GM23338 (cell line): ENCODE results near the gene PBX3. TPM values are rescaled to one million over a fixed set of nuclear protein-coding genes. Genes with fewer than 3 reads are reported as not detected.

Experiments
- ATAC-seq: fragments of 200-7000 bp; cut with Tn5 transposase; 3 replicates; pipeline ENCODE4 v1.9.1; 2020
- DNase-seq: peaks from one replicate; pipeline ENCODE4 v3.0.0-alpha.2; 2015; ENCODE audit warnings: low spot score
- H2AFZ ChIP-seq: fragments of 200-600 bp; sonication (generic); 2 replicates; pipeline ENCODE4 v1.8.0; 2016; ENCODE audit warnings: antibody characterized with exemption, mild to moderate bottlenecking, moderate library complexity
- H3F3A ChIP-seq: fragments of 200-600 bp; sonication (generic); replicated peaks from 2 replicates; pipeline ENCODE4 v1.8.0; 2017; ENCODE audit warnings: antibody characterized with exemption, mixed run types, low read depth
- H3K27ac ChIP-seq: fragments of 200-600 bp; sonication (generic); 2 replicates; pipeline ENCODE4 v1.6.1; 2016; ENCODE audit warnings: low read depth
- H3K27me3 ChIP-seq: fragments of 200-600 bp; sonication (generic); 2 replicates; pipeline ENCODE4 v1.8.0; 2016; ENCODE audit warnings: mild to moderate bottlenecking, mixed run types, moderate library complexity; ENCODE audit not compliant: insufficient read depth
- H3K36me3 ChIP-seq: fragments of 200-600 bp; sonication (generic); 2 replicates; pipeline ENCODE4 v1.8.0; 2016; ENCODE audit warnings: mild to moderate bottlenecking; ENCODE audit not compliant: insufficient read depth
- H3K4me1 ChIP-seq: fragments of 200-600 bp; sonication (generic); 2 replicates; pipeline ENCODE4 v1.8.0; 2016; ENCODE audit warnings: mild to moderate bottlenecking, moderate library complexity; ENCODE audit not compliant: insufficient read depth
- H3K4me2 ChIP-seq: fragments of 200-600 bp; sonication (generic); 2 replicates; pipeline ENCODE4 v1.7.1; 2017; ENCODE audit warnings: mixed run types
- H3K4me3 ChIP-seq: fragments of 200-600 bp; sonication (generic); 2 replicates; pipeline ENCODE4 v1.6.1; 2016; ENCODE audit warnings: mixed run types
- H3K79me2 ChIP-seq: fragments of 200-600 bp; sonication (generic); replicated peaks from 2 replicates; pipeline ENCODE4 v1.8.0; 2017; ENCODE audit warnings: mild to moderate bottlenecking; ENCODE audit not compliant: insufficient read depth
- H3K9me2 ChIP-seq: fragments of 200-600 bp; sonication (generic); 2 replicates; pipeline ENCODE4 v1.8.0; 2017; ENCODE audit not compliant: insufficient read depth
- H4K20me1 ChIP-seq: fragments of 200-600 bp; sonication (generic); replicated peaks from 2 replicates; pipeline ENCODE4 v1.8.0; 2017; ENCODE audit warnings: mild to moderate bottlenecking; ENCODE audit not compliant: insufficient read depth
- H3K27ac Mint-ChIP-seq: 2 replicates; pipeline ENCODE4 v1.8.0; 2020; ENCODE audit warnings: inconsistent platforms, mild to moderate bottlenecking, moderate library complexity, mixed read lengths
- H3K27me3 Mint-ChIP-seq: 3 replicates; pipeline ENCODE4 v1.8.0; 2022; ENCODE audit warnings: low read depth, mild to moderate bottlenecking, moderate library complexity, mixed read lengths, inconsistent platforms; ENCODE audit not compliant: insufficient read depth, poor library complexity
- H3K36me3 Mint-ChIP-seq: 3 replicates; pipeline ENCODE4 v1.8.0; 2021; ENCODE audit warnings: low read depth, mild to moderate bottlenecking, inconsistent platforms, moderate library complexity, mixed read lengths
- H3K4me1 Mint-ChIP-seq: 3 replicates; pipeline ENCODE4 v1.8.0; 2020; ENCODE audit warnings: mild to moderate bottlenecking, inconsistent platforms, mixed read lengths
- H3K4me3 Mint-ChIP-seq: 3 replicates; pipeline ENCODE4 v1.8.0; 2021; ENCODE audit warnings: moderate library complexity, mild to moderate bottlenecking, inconsistent platforms, mixed read lengths
- H3K9me3 Mint-ChIP-seq: 3 replicates; pipeline ENCODE4 v1.8.0; 2020; ENCODE audit warnings: moderate library complexity, mild to moderate bottlenecking, inconsistent platforms, mixed read lengths
- EZH2 ChIP-seq: fragments of 200-600 bp; sonication (generic); IDR thresholded peaks from one replicate; pipeline ENCODE4 v1.8.0; 2017; ENCODE audit warnings: antibody characterized with exemption, mild to moderate bottlenecking, low read depth; ENCODE audit not compliant: unreplicated experiment
- EZH2phosphoT487 ChIP-seq: fragments of 200-600 bp; sonication (generic); IDR thresholded peaks from one replicate; pipeline ENCODE4 v1.8.1; 2018; ENCODE audit warnings: antibody characterized with exemption; ENCODE audit not compliant: unreplicated experiment
- JUNB ChIP-seq: IDR thresholded peaks from one replicate; pipeline ENCODE4 v1.6.1; 2016; ENCODE audit warnings: antibody characterized with exemption; ENCODE audit not compliant: unreplicated experiment
- STAT1 ChIP-seq: IDR thresholded peaks from one replicate; pipeline ENCODE4 v1.6.1; 2016; ENCODE audit warnings: antibody characterized with exemption; ENCODE audit not compliant: unreplicated experiment
- ZNF114 ChIP-seq: fragments of 250-450 bp; sonication (Bioruptor Pico); IDR thresholded peaks from 2 replicates; pipeline ENCODE4 v1.5.0; 2020; ENCODE audit warnings: mild to moderate bottlenecking, moderate library complexity
- ZNF331 ChIP-seq: fragments of 250-450 bp; sonication (Bioruptor Pico); IDR thresholded peaks from 2 replicates; pipeline ENCODE4 v1.5.0; 2020; ENCODE audit warnings: low read depth, mild to moderate bottlenecking, moderate library complexity
- polyA plus RNA-seq: library from polyadenylated mRNA; unstranded; fragments of >200 nt; fragmentation: Nextera tagmentation; extraction: Ambion mirVana; gene quantifications from 2 replicates; pipeline ENCODE4 v1.2.1, GENCODE V29; 2016
- total RNA-seq: library from RNA; depleted of rRNA; stranded (reverse); fragments of >200 nt; shearing (Covaris generic); gene quantifications from 2 replicates; pipeline ENCODE4 v1.2.3, GENCODE V29; 2014
- TF ChIP-seq, protein P1 (sequence below): fragments of 250-450 bp; sonication (Bioruptor Pico); IDR thresholded peaks from 2 replicates; pipeline ENCODE4 v1.5.0; 2020; ENCODE audit warnings: mild to moderate bottlenecking, moderate library complexity
- TF ChIP-seq, protein P2 (sequence below): IDR thresholded peaks from one replicate; pipeline ENCODE4 v1.6.1; 2018; ENCODE audit warnings: antibody characterized with exemption; ENCODE audit not compliant: unreplicated experiment
- TF ChIP-seq, protein P3 (sequence below): IDR thresholded peaks from 2 replicates; pipeline ENCODE4 v1.6.1; 2016; ENCODE audit warnings: antibody characterized with exemption

The PBX3 gene
- total and polyA plus RNA-seq, 2 experiments from 2014 or later = 28.9 to 50.5 TPM

DNA sequence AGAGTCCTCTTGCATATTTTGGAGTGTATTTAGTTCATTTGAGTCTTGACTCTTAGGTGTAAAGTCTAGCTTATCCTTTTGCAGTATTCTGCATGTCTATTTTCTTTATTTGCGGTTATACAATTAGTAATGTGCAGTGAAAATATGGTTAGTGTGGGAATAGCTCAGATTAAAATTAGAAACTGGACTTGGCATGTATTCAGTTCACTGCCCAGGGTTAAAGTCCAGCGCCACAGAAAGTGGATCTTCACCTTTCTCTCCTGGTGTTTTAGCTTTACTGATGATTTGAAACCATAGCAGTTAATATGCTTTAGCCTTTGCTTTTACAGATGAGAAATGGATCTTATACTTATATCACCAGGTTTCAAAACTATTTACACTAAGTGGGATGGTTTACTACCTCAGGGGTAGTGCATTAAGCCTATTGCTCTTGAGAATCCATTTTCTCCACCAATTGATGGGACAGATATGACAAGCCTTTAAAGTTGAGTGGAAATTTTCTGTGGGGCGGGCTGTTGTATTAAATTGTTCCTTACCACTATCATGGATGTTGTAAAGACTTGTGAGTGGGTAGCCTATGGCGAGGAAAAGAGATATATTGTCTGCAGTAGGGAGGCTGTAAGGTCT is 48.9 kb downstream of the PBX3 start:
- Histone ChIP-seq H3K4me3 (no peak overlapping the region), H3K27me3 (no peaks in the 10 kb centered on the region), H3K9me2 (no peaks in the 10 kb centered on the region), H3K79me2 (peaks cover 54% of the 10 kb centered on the region), H2AFZ (no peak overlapping the region), H3F3A (no peaks in the 10 kb centered on the region), H3K4me1 (peaks cover 6% of the 10 kb centered on the region), H3K36me3 (no peaks in the 10 kb centered on the region), H4K20me1 (peaks cover 5% of the 10 kb centered on the region; the same call in 1 of the 2 replicates), H3K4me2 (no peak overlapping the region), H3K27ac (no peak overlapping the region)
- H3K4me3 Mint-ChIP-seq = no peak overlapping the region
- no peaks in the 10 kb centered on the region for H3K9me3 Mint-ChIP-seq
- H3K27ac Mint-ChIP-seq = no peak overlapping the region
- no peaks in the 10 kb centered on the region; the same call in 2 of the 3 replicates for H3K36me3 Mint-ChIP-seq
- peaks cover 11% of the 10 kb centered on the region; the same call in 2 of the 3 replicates for H3K4me1 Mint-ChIP-seq
- TF ChIP-seq ZNF331 (CRISPR knock-in tag) (no peak), STAT1 (no peak), EZH2phosphoT487 (no peak), EZH2 (no peak), JUNB (no peak), ZNF114 (CRISPR knock-in tag) (no peak)
- TF ChIP-seq, protein P1, sequence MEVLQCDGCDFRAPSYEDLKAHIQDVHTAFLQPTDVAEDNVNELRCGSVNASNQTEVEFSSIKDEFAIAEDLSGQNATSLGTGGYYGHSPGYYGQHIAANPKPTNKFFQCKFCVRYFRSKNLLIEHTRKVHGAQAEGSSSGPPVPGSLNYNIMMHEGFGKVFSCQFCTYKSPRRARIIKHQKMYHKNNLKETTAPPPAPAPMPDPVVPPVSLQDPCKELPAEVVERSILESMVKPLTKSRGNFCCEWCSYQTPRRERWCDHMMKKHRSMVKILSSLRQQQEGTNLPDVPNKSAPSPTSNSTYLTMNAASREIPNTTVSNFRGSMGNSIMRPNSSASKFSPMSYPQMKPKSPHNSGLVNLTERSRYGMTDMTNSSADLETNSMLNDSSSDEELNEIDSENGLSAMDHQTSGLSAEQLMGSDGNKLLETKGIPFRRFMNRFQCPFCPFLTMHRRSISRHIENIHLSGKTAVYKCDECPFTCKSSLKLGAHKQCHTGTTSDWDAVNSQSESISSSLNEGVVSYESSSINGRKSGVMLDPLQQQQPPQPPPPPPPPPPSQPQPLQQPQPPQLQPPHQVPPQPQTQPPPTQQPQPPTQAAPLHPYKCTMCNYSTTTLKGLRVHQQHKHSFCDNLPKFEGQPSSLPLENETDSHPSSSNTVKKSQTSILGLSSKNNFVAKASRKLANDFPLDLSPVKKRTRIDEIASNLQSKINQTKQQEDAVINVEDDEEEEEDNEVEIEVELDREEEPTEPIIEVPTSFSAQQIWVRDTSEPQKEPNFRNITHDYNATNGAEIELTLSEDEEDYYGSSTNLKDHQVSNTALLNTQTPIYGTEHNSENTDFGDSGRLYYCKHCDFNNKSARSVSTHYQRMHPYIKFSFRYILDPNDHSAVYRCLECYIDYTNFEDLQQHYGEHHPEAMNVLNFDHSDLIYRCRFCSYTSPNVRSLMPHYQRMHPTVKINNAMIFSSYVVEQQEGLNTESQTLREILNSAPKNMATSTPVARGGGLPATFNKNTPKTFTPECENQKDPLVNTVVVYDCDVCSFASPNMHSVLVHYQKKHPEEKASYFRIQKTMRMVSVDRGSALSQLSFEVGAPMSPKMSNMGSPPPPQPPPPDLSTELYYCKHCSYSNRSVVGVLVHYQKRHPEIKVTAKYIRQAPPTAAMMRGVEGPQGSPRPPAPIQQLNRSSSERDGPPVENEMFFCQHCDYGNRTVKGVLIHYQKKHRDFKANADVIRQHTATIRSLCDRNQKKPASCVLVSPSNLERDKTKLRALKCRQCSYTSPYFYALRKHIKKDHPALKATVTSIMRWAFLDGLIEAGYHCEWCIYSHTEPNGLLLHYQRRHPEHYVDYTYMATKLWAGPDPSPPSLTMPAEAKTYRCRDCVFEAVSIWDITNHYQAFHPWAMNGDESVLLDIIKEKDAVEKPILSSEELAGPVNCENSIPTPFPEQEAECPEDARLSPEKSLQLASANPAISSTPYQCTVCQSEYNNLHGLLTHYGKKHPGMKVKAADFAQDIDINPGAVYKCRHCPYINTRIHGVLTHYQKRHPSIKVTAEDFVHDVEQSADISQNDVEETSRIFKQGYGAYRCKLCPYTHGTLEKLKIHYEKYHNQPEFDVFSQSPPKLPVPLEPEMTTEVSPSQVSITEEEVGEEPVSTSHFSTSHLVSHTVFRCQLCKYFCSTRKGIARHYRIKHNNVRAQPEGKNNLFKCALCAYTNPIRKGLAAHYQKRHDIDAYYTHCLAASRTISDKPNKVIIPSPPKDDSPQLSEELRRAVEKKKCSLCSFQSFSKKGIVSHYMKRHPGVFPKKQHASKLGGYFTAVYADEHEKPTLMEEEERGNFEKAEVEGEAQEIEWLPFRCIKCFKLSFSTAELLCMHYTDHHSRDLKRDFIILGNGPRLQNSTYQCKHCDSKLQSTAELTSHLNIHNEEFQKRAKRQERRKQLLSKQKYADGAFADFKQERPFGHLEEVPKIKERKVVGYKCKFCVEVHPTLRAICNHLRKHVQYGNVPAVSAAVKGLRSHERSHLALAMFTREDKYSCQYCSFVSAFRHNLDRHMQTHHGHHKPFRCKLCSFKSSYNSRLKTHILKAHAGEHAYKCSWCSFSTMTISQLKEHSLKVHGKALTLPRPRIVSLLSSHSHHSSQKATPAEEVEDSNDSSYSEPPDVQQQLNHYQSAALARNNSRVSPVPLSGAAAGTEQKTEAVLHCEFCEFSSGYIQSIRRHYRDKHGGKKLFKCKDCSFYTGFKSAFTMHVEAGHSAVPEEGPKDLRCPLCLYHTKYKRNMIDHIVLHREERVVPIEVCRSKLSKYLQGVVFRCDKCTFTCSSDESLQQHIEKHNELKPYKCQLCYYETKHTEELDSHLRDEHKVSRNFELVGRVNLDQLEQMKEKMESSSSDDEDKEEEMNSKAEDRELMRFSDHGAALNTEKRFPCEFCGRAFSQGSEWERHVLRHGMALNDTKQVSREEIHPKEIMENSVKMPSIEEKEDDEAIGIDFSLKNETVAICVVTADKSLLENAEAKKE (CRISPR knock-in tag) = no peak
- TF ChIP-seq, protein P2, sequence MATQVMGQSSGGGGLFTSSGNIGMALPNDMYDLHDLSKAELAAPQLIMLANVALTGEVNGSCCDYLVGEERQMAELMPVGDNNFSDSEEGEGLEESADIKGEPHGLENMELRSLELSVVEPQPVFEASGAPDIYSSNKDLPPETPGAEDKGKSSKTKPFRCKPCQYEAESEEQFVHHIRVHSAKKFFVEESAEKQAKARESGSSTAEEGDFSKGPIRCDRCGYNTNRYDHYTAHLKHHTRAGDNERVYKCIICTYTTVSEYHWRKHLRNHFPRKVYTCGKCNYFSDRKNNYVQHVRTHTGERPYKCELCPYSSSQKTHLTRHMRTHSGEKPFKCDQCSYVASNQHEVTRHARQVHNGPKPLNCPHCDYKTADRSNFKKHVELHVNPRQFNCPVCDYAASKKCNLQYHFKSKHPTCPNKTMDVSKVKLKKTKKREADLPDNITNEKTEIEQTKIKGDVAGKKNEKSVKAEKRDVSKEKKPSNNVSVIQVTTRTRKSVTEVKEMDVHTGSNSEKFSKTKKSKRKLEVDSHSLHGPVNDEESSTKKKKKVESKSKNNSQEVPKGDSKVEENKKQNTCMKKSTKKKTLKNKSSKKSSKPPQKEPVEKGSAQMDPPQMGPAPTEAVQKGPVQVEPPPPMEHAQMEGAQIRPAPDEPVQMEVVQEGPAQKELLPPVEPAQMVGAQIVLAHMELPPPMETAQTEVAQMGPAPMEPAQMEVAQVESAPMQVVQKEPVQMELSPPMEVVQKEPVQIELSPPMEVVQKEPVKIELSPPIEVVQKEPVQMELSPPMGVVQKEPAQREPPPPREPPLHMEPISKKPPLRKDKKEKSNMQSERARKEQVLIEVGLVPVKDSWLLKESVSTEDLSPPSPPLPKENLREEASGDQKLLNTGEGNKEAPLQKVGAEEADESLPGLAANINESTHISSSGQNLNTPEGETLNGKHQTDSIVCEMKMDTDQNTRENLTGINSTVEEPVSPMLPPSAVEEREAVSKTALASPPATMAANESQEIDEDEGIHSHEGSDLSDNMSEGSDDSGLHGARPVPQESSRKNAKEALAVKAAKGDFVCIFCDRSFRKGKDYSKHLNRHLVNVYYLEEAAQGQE = no peak
- TF ChIP-seq, protein P3, sequence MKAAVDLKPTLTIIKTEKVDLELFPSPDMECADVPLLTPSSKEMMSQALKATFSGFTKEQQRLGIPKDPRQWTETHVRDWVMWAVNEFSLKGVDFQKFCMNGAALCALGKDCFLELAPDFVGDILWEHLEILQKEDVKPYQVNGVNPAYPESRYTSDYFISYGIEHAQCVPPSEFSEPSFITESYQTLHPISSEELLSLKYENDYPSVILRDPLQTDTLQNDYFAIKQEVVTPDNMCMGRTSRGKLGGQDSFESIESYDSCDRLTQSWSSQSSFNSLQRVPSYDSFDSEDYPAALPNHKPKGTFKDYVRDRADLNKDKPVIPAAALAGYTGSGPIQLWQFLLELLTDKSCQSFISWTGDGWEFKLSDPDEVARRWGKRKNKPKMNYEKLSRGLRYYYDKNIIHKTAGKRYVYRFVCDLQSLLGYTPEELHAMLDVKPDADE = no peak
- DNase-seq = no peak
- peaks cover 2% of the 10 kb centered on the region for H3K27me3 Mint-ChIP-seq
- no peak for ATAC-seq
